ENCODE results near the gene SEC14L1.
A peak's percentile ranks its signal among the peaks of the same experiment; 100 is the strongest.

Gene SEC14L1

GRCh38 chr17:77233635-77234334, 93.0 kb downstream of the SEC14L1 start (continued):
- TF ChIP-seq GLI2 (tag by site-specific recombination; IDR thresholded peaks at IDR 0.05; ENCODE audit: borderline replicate concordance, low read depth): no peak
- TF ChIP-seq PATZ1 (tag by site-specific recombination; IDR thresholded peaks at IDR 0.05): peak; percentile 87
- TF ChIP-seq ZNF184 (tag by site-specific recombination; IDR thresholded peaks at IDR 0.05): peak; percentile 97
- peak; percentile 61; the same call in 1 of the 2 replicates for TF ChIP-seq ZNF133 (tag by site-specific recombination; IDR thresholded peaks at IDR 0.05)
- TF ChIP-seq MYNN (tag by site-specific recombination; IDR thresholded peaks at IDR 0.05; ENCODE audit: borderline replicate concordance): peak; percentile 70; the same call in 1 of the 2 replicates
- TF ChIP-seq BCL6B (tag by site-specific recombination; IDR thresholded peaks at IDR 0.05): 0 out of 2 replicates have a peak, but pooled peaks have one; percentile 38
- TF ChIP-seq ZNF580 (tag by site-specific recombination; IDR thresholded peaks at IDR 0.05): no peak
- TF ChIP-seq ZNF629 (tag by site-specific recombination; IDR thresholded peaks at IDR 0.05): peak; percentile 98
- peak; percentile 61; the same call in 1 of the 2 replicates for TF ChIP-seq GLIS1 (tag by site-specific recombination; IDR thresholded peaks at IDR 0.05)
- TF ChIP-seq ZNF785 (tag by site-specific recombination; IDR thresholded peaks at IDR 0.05): peak; percentile 92
- TF ChIP-seq ZNF792 (tag by site-specific recombination; IDR thresholded peaks at IDR 0.05): no peak
- TF ChIP-seq ZNF433 (tag by site-specific recombination; IDR thresholded peaks at IDR 0.05; ENCODE audit: low read depth): no peak
- TF ChIP-seq PRDM10 (tag by site-specific recombination; IDR thresholded peaks at IDR 0.05): no peak
- TF ChIP-seq KLF9 (tag by site-specific recombination; IDR thresholded peaks at IDR 0.05; ENCODE audit: low read depth): peak; percentile 68
- TF ChIP-seq BCL11B (tag by site-specific recombination; IDR thresholded peaks at IDR 0.05; ENCODE audit: low read depth): 0 out of 2 replicates have a peak, but pooled peaks have one; percentile 40
- peak; percentile 99 for TF ChIP-seq ZBTB21 (tag by site-specific recombination; IDR thresholded peaks at IDR 0.05)
- TF ChIP-seq HIC1 (tag by site-specific recombination; IDR thresholded peaks at IDR 0.05): peak; percentile 94
- no peak; the same call in 1 of the 2 replicates for TF ChIP-seq ZNF701 (tag by site-specific recombination; IDR thresholded peaks at IDR 0.05)
- TF ChIP-seq ZBTB7A (tag by site-specific recombination; IDR thresholded peaks at IDR 0.05; ENCODE audit: low read depth): peak; percentile 79; the same call in 1 of the 2 replicates
- TF ChIP-seq ZNF654 (tag by site-specific recombination; IDR thresholded peaks at IDR 0.05; ENCODE audit: low read depth): peak; percentile 30
- no peak for TF ChIP-seq MZF1 (tag by site-specific recombination; IDR thresholded peaks at IDR 0.05; ENCODE audit: borderline replicate concordance)
- TF ChIP-seq ZNF624 (tag by site-specific recombination; IDR thresholded peaks at IDR 0.05): no peak
- no peak for TF ChIP-seq ZNF426 (tag by site-specific recombination; IDR thresholded peaks at IDR 0.05)
- TF ChIP-seq RBAK (tag by site-specific recombination; IDR thresholded peaks at IDR 0.05): peak; percentile 100
- TF ChIP-seq ZNF292 (tag by site-specific recombination; IDR thresholded peaks at IDR 0.05; ENCODE audit: borderline replicate concordance, low read depth): no peak
- peak; percentile 99 for TF ChIP-seq ZNF24 (tag by site-specific recombination; IDR thresholded peaks at IDR 0.05)
